Measurements from ENCODE around the gene PTPRK.

GRCh38 chr6:128527375-128527774, 7.0 kb upstream of the PTPRK start:
- TF ChIP-seq CTCF (IDR thresholded peaks at IDR 0.05 in 2 of 3, conservative IDR thresholded peaks at IDR 0.05 in 1 of 3; ENCODE audit: borderline replicate concordance in 1 of 3, insufficient read depth in 1 of 3, low read depth in 2 of 3, low read length in 2 of 3) (no peak), MAX (IDR thresholded peaks at IDR 0.05) (no peak), POLR2A (IDR thresholded peaks at IDR 0.05; ENCODE audit: borderline replicate concordance, extremely low read depth, insufficient read depth, insufficient read length) (no peak), SRF (IDR thresholded peaks at IDR 0.05; ENCODE audit: low read depth) (no peak), POLR2AphosphoS5 (IDR thresholded peaks at IDR 0.05; ENCODE audit: low read depth, low read length) (no peak), EZH2phosphoT487 (IDR thresholded peaks at IDR 0.05; ENCODE audit: borderline replicate concordance) (no peak), YY1 (IDR thresholded peaks at IDR 0.05; ENCODE audit: extremely low read depth, insufficient replicate concordance, low read depth, low read length) (no peak), EZH2 (IDR thresholded peaks at IDR 0.05) (no peak), JUND (IDR thresholded peaks at IDR 0.05) (no peak), REST (IDR thresholded peaks at IDR 0.05; ENCODE audit: low read depth) (no peak), RAD21 (IDR thresholded peaks at IDR 0.05; ENCODE audit: low read depth) (no peak), CBX3 (IDR thresholded peaks at IDR 0.05; ENCODE audit: low read depth) (no peak), ZBTB33 (IDR thresholded peaks at IDR 0.05; ENCODE audit: extremely low read depth, insufficient replicate concordance, low read length) (no peak)
